ENCODE data around the gene ADRM1. TPM values are rescaled to one million over a fixed set of nuclear protein-coding genes. Genes with fewer than 3 reads are reported as not detected.

The ADRM1 gene
- total RNA-seq, 4 donors from 2014 or later, result 127 to 184 (median 173) TPM

DNA sequence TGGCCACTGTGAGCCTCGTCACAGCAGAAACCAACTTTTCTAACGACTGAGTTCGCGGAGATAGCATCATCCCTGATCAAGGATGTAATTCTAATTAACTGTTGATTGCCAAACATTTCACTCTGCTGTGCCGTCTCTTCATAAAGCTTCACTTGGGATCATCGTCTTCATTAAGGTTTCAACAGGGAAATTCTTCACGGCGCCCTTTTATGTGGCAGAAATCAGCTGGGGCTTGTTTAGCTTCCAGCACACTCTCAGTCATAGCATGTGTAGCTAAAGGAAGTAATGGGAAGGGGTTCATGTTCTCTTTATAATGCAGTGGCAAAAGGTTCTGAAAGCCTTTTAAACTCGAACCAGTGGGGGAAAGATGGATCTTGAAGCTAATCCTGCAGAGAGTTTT, 8.9 kb upstream of the ADRM1 start:
- peaks cover 30 to 90% (median 87%) of the 10 kb centered on the region in 4 donors for H3K36me3 ChIP-seq
- no peaks in the 10 kb centered on the region for H3K9me3 ChIP-seq
- H3K4me3 ChIP-seq, result no peak overlapping the region
- TF ChIP-seq POLR2A (IDR thresholded peaks at IDR 0.05; ENCODE audit: low read depth) (no peak), EP300 (IDR thresholded peaks at IDR 0.05) (no peak), CTCF (IDR thresholded peaks at IDR 0.05) (no peak), POLR2AphosphoS5 (IDR thresholded peaks at IDR 0.05) (no peak)
- H3K4me1 ChIP-seq, result no peaks in the 10 kb centered on the region
- H3K27me3 ChIP-seq, result no peaks in the 10 kb centered on the region
- WGBS, result 84% methylated on average over 9 of the region's 9 CpGs
- intact Hi-C loops (cut with DNase I), result no loop called here
- H3K27ac ChIP-seq (replicated peaks in 1 of 4), result no peak overlapping the region
- no peak for DNase-seq (ENCODE audit: extremely low spot score)

GRCh38 chr20:62294516-62294915, 8.3 kb upstream of the ADRM1 start:
- WGBS, result 87% methylated on average over 17 of the region's 17 CpGs
- TF ChIP-seq POLR2A (IDR thresholded peaks at IDR 0.05; ENCODE audit: low read depth) (no peak), EP300 (IDR thresholded peaks at IDR 0.05) (no peak), CTCF (IDR thresholded peaks at IDR 0.05) (no peak), POLR2AphosphoS5 (IDR thresholded peaks at IDR 0.05) (no peak)
- intact Hi-C loops (cut with DNase I), result no loop called here
- Histone ChIP-seq H3K36me3 (peaks cover 25 to 84% (median 82%) of the 10 kb centered on the region in 4 donors), H3K4me3 (no peak overlapping the region), H3K4me1 (no peaks in the 10 kb centered on the region), H3K9me3 (no peaks in the 10 kb centered on the region), H3K27me3 (no peaks in the 10 kb centered on the region), H3K27ac (replicated peaks in 1 of 4) (no peak overlapping the region)
- no peak for DNase-seq (ENCODE audit: extremely low spot score)

DNA sequence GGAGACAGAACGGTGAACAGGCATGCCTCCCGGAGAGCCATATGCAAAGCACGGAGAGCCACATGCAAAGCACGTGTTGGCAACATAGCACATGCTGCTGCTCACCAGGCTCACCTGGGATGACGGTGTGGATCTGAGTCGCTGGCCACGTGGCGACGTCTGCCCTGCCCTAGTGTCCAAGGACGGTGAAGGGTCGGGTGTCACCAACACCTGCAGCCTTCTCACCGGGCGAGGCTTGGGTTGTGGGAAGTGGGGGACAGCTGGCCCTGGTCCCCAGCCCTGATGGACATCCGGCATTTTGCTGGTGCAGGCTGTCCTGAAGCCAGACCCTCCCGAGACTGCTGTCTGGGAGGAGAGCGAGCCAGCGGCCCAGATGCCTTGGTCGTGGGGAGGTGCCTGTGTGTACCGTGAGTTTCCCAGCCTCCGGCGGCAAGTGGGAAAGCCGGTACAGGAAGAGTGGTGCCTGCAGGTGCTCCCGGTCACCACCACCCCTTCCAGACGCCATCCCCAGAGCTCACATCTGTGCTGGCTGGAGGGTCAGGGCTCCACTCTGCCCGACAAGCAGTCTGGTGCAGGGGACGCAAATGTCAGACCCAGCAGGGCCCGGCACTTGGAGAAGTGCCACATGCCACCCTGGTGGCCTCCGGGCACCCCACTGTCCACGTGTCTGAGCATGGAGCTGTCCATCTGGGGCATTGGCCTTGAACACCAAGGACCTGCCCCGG, 5.9 kb upstream of the ADRM1 start:
- Histone ChIP-seq H3K27ac (replicated peaks in 1 of 4) (no peak overlapping the region), H3K27me3 (no peaks in the 10 kb centered on the region), H3K9me3 (no peaks in the 10 kb centered on the region), H3K36me3 (peaks cover 17 to 62% (median 60%) of the 10 kb centered on the region in 4 donors), H3K4me3 (no peak overlapping the region), H3K4me1 (peaks cover 0 to 5% (median 2%) of the 10 kb centered on the region in 4 donors)
- TF ChIP-seq POLR2A (IDR thresholded peaks at IDR 0.05; ENCODE audit: low read depth), result no peak
- TF ChIP-seq POLR2AphosphoS5 (IDR thresholded peaks at IDR 0.05), result no peak
- TF ChIP-seq EP300 (IDR thresholded peaks at IDR 0.05), result no peak
- TF ChIP-seq CTCF (IDR thresholded peaks at IDR 0.05), result no peak
- intact Hi-C loops (cut with DNase I), result no loop called here
- 90% methylated on average over 18 of the region's 30 CpGs for WGBS
- DNase-seq (ENCODE audit: extremely low spot score), result no peak

GRCh38 chr20:62297449-62298227, 5.2 kb upstream of the ADRM1 start:
- peaks cover 13 to 54% (median 53%) of the 10 kb centered on the region in 4 donors for H3K36me3 ChIP-seq
- TF ChIP-seq EP300 (IDR thresholded peaks at IDR 0.05) (no peak), POLR2AphosphoS5 (IDR thresholded peaks at IDR 0.05) (no peak), CTCF (IDR thresholded peaks at IDR 0.05) (no peak)
- no peaks in the 10 kb centered on the region for H3K27me3 ChIP-seq
- no peak overlapping the region for H3K4me3 ChIP-seq
- no peaks in the 10 kb centered on the region for H3K9me3 ChIP-seq
- peaks cover 0 to 10% (median 5%) of the 10 kb centered on the region in 4 donors for H3K4me1 ChIP-seq
- H3K27ac ChIP-seq (replicated peaks in 1 of 4), result no peak overlapping the region
- WGBS, result 83% methylated on average over 27 of the region's 29 CpGs
- intact Hi-C loops (cut with DNase I), result no loop called here
- DNase-seq (ENCODE audit: extremely low spot score), result no peak

Data from esophagus muscularis mucosa (tissue), 4 donors.